ENCODE results near the gene DDX17.

DDX17 gene

DNA sequence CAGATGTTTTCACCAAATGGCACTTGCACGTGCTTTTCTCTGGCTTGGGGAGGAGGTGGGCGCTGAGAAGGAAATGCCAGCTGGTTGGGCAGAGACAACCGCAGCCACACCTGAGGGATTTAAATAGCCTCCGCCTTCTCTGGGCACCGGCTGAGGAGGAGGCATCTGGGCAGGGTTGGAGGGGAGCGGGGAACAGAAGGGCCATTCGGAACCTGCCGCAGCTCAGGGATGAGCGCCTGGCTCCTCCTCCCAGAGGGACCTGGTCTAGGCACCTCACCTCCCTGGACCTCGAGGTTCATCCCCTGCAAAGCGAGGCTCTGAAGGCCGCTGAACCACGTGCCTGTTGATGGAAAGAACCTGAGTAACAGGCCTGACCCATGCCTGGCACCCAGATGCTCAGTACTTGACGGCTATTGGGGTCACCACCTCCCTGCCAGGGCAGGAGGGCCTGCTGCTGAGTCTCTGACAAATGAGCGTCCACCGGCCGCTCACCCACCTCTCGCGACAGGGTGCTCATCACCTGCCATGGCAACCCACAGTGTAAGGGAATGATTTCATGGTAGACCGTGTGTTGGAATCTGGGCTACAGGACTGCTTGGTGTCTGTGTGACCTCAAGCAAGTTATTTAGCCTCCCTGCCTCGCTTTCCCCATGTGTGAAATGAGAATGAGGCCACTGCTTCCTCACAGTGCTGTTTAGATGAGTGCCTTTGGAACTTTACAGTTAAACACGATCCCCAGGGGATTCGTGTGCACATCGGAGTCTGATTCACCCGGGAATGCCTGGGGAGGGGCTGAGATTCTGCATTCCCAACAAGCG is 40.2 kb downstream of the DDX17 start:
- DNase-seq = no peak

DNA sequence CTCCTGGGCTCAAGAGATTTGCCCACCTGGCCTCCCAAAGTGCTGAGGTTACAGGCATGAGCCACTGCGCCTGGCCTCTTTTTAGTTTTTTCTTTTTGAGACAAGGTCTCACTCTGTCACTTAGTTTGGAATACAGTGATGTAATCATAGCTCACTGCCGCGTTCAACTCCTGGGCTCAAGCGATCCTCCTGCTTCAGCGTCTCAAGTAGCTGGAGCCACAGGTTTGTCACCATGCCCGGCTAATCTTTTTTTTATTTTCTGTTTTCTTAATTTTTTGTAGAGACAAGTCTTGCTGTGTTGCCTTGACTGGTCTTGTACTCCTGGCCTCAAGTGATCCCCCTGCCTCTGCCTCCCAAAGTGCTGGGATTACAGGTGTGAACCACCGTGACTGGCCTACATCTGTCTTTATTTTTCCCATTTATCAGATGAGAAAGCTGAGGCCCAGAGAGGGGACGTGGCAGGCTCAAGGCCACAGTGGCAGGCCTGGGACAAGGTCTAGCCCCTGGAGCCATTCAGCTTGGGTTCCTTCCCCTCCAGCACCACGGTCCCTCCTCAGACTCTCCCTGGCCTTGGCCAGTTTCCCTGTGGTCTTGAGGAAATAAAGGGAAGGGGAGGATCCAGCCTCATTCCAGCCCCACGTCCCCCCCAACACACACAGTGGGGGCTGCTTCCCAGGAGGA is 41.0 kb downstream of the DDX17 start:
- no peak for DNase-seq

DNA sequence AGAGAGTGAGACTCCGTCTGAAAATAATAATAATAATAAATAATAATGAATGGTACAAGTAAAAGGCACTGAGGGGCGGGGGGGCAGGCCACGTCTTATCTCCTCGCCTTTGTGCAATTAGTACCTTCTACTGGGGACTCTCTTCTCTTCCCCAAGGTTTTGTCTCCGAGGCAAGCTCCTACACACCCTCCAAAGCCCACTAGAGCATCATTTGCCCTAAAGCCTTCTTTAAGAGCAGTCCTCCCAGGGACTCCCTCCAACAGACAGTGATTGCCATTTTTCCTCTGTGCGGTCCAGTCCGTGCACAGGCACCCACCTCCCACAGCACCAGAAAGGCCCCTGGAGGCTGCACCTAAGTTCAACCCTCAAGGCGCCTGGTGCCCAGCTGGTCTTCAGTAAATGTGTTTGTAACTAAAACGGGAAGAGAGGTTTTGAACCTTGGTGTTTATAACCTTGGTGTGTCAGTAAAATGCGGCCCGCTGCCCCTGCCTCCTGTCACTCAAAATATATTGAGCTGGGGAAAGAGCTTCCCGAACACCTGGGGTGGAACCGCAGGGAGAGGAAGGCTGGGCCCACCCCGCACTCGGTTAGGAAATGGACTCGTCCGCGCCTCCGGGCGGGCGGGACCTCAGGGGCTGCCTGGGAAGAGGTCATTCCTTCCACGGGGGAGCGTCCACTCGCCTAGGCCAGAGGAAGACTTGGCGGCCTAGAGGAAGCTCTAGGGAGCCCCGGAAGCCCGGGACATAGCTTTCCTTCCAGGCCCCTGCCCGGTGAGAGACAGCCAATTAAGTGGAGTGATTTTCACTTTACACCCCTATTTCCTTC is 42.9 kb downstream of the DDX17 start:
- DNase-seq = no peak

DNA sequence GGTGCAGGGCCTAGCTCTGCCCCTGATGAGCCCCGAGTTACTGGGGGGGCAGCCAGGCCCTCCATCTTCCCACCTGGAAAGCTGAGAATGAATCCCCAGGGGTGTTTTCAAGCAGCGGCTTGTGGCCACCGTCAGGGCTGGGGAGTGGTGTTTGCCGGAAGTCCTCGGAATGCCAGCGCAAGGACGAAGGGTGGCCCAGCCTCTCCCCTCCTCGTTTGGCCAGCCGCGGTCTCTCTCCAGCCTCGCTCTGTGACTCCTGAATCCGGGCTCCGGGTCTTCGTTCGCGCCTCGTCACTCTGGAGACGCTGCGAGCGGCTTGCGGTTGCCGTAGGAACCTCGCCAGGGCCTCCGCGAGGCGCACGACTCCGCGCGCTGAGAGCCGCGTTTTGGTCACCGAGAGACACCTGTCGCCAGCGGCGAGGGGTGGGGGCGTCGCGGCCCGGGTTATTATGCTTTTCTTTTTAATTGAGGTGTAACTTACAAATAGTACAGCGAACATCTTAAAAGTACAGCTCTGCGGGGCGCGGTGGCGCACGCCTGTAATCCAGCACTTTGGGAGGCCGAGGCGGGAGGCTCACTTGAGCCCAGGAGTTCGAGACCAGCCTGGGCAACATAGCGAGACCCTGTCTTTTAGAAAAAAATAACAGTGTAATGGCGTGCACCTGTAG is 44.6 kb downstream of the DDX17 start:
- peak; percentile 9 for DNase-seq

DNA sequence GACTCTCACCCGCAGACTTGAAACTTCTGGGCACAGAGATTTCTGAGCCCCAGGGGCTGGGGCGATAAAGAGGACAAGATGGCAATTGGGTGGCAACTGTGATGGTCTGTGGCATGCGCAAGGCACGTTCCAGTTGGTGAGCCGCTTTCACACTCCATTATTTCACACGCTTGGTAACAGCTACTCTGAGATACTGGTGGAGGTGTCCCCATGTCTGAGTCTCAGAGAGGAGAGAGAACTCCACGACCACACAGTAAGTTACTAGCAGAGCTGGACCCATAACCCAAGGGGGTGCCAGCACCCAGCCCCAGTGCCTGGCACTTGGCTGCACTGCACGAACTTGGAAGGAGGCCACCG is 45.1 kb downstream of the DDX17 start:
- no peak for DNase-seq

DNA sequence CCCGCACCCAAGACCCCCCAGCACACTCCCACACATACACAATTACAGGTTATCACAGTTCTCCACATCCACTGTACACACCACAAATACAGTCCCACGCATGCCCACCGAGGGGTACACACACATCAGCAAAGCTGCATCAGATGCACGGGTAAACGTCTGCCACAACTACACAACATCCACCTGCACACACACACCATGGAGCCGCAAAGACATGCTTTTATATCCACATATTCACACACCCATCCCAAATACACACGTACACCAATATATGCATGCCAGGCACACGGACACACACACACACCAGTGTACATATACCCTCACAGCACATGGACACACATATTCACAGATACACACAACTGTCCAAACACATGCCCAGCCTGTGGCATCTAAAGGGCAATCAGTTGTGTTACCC is 45.7 kb downstream of the DDX17 start:
- DNase-seq = no peak

DNA sequence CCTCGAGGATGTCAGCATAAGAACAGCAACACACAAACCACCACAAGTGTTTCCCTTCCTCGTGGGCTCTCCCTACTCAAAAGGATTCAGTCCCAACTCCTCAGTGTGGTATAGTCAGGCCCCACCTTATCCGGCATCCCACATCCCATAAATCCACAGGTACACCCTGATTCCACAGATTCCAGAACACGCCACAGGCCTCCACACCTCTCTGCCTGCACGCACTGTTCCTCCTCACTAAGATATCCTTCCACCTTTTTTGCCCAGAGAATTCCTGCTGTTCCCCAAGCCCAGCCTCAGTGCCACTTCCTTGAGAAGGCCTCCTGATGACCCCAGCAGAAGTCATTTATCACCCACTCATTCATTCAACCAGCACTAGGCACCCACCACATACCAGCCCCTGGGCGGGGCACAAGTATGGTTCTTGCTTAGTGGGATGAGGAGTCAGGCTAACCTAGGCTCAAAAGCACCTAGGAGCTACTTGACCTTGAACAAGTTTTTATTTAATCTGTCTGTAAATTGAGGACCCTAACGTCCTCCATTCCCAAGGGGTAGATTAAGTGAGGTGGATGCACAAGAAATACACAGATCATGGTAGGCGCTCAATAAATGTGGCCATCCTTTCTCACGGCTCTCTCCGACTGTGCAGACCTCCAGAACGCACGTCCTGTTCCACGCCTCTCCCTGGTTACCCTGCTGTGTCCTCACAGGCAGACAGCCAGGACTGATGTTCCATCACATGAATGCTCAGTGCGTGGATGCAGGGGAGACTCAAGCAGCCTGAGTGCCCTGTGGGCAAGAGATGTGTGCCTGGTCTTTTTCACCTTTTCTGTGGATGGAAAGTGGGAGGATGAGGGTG is 49.0 kb downstream of the DDX17 start:
- no peak for DNase-seq

DNA sequence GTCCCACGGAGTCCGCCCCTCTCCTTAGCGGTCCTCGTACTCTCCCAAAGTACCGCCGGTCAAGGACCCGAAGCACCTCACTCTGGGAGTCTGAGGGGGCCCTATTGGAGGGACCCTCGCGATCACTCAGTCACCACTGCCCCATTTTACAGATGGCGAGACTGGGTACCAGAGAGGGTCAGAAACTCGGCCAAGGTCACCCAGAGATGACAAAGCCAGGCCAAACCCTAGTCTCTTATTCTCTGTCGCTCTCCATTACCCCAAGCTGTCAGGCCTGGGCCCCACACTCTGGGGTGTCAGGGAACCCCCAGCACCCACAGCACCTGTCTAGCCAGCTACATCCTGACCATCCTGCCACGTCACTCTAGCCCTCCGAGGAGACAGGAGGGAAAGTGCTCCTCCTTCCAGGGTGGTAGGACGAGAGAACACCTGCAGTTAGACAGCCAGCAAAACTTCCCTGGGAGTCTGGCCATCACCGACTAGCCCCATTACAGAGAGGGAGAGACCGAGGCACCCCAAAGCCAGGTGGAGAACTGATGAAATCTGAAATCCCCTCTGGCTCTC is 49.8 kb downstream of the DDX17 start:
- no peak for DNase-seq

DNA sequence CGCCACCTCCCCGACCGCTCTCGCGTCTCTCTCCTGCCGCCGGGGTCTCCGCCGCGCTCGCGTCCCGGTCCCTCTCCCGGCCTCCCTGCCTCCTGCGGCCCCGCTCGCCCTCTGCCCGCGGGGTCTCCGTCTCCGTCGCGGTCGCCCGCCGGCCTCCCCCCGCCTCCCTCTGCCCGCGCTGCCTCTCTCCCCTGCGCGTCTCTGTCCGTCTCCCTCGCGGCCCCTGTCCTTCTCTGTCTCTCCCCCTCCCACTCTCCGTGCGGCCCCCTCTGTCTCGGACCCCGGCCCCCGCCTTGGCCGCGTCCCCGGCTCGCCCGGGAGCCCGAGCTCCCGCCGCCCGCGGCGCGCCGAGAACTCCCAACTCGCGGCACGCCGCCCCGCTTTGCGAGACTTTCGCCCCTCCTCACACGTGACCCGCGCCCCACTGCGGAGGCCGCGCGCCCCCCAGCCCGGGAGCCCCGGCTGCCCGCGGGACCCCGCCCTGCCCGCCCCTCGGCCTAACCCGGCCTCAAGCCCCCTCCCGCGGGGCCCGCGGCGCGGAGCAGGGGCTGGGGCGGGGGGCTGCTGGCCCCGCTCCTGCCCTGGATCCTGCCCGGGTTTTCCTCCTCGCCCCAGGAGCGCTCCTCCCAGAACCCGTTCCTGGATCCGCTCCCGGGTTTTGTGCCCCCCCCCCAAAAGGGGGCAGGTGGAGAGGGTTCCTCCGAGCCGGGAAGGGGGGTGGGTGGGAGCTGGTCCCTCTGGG is 50.4 kb downstream of the DDX17 start:
- DNase-seq = no peak

DNA sequence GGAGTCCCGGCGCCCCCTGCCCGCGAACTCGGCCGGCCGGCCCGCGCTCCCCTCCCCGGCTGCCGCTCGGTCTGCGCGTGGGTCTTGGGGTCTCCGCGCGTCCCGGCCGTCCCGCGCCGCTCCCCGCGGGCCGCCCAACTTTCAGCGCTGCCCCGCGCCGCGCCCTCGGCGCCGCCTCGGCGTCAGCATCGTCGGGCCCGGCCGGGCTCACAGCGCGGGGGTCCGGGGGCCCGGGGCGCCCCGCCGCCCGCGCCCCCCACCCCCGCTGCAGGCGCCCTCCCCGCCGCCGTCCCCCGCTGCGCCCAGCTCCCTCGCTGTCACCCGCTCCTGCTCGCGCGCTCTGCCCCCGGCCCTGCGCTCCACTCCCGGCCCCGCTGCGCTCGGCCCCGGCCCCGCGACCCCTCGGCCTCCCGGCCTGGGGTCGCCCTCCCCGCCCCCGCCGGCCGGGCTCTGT is 51.0 kb downstream of the DDX17 start, which contains the start of gene KCNJ4:
Gene KCNJ4 (minus strand): TSS at position 124 of the 454 bp plus-strand sequence. CDS start 27,067 bp downstream, outside the sequence.
- no peak for DNase-seq

DNA sequence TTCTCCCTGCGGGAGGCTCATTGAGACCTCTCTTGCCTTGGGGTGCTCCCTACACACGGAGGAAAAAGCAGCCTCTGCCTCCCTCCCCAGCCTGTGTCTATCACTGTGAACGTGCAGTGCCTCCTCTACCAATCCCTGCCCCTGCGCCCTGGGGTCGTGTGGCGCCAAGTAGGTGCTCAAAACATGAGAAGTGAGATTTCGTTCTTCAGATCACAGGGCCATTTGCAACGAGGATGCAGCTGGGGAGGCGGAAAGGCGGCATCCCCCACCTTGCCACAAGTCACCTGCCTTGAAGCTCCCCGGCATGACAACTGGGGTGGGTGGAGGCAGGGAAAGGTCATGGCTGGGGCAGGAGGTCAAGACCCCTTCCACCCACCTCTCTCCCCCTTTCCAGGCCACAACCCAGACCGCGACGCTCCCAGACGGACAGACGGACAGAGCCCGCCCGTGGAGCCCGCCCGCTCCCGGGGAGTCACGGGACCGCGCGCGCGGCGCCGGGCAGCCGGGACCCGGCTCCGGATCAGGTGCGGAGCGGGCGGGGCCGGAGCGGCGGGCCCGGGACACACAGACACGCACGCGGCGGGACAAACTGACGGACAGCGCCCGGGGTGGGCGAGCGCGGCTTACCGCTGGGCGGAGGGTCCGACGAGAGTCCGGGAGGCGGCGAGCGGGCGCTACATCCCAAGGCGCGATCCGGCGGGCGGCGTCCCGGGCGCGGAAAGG is 51.6 kb downstream of the DDX17 start:
- DNase-seq = no peak

DNA sequence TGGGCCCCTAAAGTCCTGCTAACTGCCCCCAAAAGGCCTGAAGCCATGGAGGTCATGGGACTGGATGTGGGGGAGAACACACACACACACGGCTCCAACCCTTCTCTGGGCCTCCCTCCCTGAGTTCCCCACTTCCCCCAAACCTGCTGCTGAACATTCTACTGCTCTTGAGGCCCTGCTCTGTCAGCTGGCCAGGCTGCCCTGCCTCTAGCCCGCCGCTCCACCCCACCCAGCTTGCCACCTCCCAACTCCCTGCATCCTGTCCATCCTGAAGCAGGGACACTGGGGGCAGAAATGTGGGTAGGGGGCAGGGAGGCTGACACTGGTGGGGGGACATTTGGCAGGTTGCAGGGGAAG is 52.1 kb downstream of the DDX17 start:
- DNase-seq = no peak

DNA sequence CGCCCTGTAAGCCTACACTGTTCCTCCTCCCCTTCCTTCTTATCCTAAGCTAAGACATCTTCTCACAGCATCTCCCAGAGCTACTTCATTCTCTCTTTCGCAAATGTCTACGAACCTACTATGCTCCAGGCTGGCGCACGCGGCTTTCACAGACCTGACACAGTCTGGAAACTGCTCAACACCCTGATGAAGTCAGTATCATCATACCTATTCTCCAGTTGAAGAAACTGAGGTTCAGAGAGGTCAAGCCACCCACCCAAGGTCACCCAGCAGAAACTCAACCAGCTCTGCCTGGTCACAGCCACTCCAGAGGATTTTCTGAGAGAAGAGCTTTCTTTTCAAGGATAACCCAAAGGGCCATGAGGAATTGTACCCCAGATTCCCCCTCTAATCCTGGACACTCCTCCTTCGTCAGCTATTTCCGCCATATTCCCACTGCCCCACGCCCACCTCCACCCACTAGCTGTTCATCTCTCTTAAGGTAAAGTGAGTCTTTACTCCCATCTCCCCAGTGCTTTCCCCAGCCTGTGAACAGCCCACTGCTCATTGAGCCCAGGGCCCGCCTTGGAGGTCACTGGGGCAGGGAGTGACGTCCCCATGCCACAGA is 52.9 kb downstream of the DDX17 start:
- no peak for DNase-seq

DNA sequence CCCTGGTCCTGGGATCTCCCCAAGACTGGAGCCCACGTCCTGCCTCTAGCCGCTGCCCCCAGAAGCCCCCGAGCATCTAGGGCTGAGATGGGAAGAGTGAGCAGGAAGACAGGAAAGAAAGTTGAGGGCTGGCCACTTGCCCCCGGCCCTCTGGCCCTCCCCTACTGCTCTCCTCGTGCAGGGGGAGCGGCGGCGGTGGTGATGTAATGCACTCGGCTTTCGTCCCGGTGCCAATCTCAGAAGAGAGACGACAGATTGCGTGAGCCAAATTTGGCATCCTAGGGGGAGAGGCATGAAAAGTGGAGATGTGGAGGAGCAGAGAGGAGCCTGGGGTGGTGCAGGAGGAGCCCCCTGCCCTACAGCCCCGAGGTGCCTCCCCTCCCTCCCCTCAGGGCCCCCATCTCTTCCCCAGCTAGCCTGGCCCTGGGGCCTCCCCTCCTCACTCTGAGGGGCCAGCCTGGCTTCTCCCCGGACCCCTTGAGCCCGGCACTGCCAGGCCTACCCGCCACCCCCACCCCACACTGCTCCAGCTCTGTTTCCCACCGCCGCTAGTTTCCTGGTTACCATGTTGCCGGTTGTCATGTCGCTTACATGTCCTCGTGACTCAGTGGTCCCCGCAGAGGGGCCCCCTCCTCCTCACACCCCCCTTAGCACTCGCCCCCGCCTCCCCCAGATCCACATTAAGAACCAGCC is 53.6 kb downstream of the DDX17 start:
- DNase-seq = no peak

DNA sequence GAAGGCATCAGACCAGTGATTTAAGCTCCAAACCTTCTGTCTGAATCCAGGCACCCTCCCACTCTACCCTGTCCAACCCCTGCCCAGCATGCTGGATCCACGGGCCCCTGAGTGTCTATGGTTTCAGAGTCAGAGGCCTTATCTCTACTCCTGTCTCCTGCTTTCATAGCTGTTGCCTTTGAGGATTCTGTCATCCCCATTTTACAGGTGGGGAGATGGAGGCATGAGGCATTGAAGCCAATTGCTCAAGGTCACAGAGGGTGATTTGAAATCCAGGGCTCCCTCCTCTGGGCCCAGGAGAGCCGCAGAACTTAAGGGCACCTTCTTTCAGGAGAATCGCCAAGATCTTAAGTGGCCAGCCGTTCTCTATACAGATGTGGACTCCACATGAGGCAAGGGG is 54.2 kb downstream of the DDX17 start:
- no peak for DNase-seq

DNA sequence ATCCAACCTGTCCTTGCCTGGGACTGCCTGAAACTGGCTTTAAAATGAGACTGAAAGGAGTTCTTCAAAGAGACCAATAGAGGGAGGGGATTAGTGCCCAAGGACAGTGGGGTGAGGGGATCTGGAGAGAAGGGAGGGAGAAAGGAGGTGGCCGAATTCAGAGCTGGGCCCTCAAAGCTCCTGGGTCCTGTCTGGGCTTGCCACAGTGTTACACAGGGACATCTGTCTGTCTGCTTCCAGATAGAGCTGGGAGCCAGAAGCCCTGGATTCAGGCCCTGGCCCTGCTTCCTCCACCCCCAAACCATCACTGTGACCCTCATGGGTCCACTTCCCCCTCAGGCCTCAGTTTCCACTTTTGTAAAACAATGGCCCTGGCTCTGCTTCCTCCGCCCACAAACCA is 54.7 kb downstream of the DDX17 start:
- DNase-seq = no peak

DNA sequence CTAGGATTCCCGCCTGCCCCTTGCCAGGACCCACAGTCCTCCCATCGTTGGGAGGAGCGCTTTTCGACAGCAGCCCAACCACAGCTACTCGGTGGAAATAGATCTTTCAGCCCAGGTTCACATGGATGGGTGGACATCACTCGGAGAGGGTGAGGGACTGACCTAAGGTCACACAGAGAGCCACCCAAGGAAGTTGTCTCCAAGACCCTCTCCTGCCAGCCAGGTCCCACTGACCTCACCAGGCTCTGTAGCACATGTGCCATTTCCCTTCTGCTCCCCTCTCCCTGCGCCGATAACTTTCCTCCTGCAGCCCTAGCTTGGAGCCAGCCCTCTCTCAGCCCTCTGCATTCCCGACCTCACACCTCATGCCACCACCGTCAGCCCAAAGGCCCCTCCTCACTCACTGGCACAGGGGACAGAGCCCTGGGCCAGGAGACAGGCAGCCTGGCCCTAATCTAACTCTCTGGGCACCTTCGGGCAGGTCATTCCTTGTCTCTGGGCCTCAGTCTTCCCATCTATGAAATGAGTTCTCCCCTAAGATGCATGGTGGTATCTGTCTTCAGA is 55.8 kb downstream of the DDX17 start:
- no peak for DNase-seq

DNA sequence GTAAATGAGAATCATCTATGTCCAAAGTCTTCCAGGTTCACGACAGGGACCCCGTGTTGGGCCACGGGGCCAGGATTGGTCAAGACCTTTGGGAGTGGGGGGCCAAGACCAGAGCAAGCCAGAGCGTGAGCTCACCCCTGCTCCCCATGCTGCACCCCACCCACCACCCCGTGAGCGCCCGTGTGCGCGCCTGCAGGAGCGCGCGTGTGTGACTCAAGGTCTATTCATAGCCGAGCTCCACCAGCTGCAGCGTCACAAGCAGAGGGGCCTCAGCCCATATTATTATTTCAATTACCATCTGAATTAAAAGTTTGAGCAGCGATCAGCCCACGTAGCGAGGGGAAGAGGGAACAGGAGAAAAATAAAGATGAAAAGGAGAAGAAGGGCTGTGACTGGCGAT is 56.3 kb downstream of the DDX17 start:
- DNase-seq = no peak
